Transverse colon (tissue), 3 donors: ENCODE results near the gene ASB10.

Experiments
- CTCF ChIP-seq, 5 experiments: fragments of 200-600 bp in 3 of 5; fragments of 450-650 bp in 2 of 5; sonication (generic) in 3 of 5; IDR thresholded peaks; 1 replicate in 2 of 5; 2 replicates in 3 of 5; pipeline ENCODE4 v1.5.1; 2016 to 2017; ENCODE audit warnings: antibody characterized with exemption in 5 of 5, inconsistent platforms in 3 of 5, mild to moderate bottlenecking in 2 of 5, moderate library complexity in 1 of 5
- EP300 ChIP-seq: sonication (generic); formaldehyde crosslinking; IDR thresholded peaks from one replicate; pipeline ENCODE4 v1.6.1; 2017; ENCODE audit warnings: antibody characterized with exemption, low read depth
- POLR2A ChIP-seq: fragments of 450-650 bp; IDR thresholded peaks from one replicate; pipeline ENCODE4 v1.6.1; 2016; ENCODE audit warnings: antibody characterized with exemption, mild to moderate bottlenecking, moderate library complexity

DNA sequence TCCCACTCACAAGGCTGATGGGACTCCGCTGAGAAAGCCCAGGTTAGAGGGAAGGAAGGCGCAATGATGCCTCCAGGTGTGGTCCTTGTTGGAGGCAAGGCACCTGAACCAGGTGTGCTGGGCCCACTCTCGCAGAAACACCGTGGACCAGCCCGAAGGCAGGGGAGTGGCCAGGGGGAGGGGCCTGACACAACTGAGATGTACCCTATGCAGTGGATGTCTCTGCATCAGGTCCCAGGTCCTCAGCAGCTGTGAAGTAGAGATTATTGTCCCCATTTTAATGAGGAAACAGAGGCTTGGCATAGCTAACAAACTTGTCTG, 51.6 kb downstream of the ASB10 start:
- no peak for TF ChIP-seq POLR2A
- TF ChIP-seq EP300 = no peak
- TF ChIP-seq CTCF (IDR thresholded peaks at IDR 0.05) = no peak
